GM13976 (cell line): ENCODE results near the gene TUBGCP5.

Experiments
- DNase-seq: peaks from one replicate; pipeline ENCODE4 v3.0.0; 2012; ENCODE audit warnings: low spot score
- in situ Hi-C: fragments of 300-500 bp; cut with MboI; formaldehyde crosslinking; loops from one replicate; pipeline ENCODE4 v1.12.0; 2022; ENCODE audit warnings: low sequenced_read_pairs, mixed read lengths, inconsistent platforms; ENCODE audit not compliant: unreplicated experiment
- TF ChIP-seq, protein P1 (sequence below): IDR thresholded peaks from 2 replicates; pipeline ENCODE4 v1.5.1; 2012; ENCODE audit warnings: borderline replicate concordance, mild to moderate bottlenecking; ENCODE audit not compliant: insufficient read depth; ENCODE audit errors: extremely low read depth, missing control alignments, control extremely low read depth

TUBGCP5 gene

DNA sequence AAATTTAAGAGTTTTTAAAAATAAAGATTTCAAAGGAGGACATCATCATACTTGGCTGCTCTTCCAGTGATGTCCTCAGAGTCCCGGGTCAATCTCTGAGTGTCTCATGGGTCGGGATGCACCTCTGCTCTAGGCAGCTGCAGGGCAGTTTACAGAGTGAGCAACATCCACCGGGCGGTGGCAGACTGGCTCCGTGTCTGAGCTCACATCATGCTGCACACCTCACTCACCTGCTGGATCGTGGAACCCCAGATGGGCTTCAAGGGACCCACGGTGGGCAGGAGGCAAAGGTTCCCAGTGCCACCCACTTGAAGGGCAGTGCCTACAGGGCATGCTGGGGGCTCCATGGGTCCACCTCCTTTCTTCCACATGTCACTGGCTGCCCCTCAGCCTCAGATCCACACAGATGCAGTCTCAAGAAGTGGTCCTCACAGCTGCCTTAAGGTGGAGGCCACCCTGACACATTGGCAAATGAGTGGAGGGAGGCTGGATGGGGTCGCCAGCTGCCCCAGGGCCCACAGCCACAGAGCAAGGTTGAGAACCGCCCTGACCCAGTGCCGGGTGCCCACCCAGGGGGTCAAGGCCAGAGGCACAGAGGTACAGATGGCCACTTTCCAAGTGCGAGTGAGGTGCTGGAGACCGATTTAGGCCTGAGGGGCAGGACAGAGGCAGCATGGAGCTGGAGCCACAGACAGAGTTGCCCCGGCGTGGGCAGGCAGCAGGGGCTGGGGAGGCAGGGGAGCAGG, 84.4 kb downstream of the TUBGCP5 start:
- in situ Hi-C loops = no loop called here
- DNase-seq = no peak
- TF ChIP-seq, protein P1, sequence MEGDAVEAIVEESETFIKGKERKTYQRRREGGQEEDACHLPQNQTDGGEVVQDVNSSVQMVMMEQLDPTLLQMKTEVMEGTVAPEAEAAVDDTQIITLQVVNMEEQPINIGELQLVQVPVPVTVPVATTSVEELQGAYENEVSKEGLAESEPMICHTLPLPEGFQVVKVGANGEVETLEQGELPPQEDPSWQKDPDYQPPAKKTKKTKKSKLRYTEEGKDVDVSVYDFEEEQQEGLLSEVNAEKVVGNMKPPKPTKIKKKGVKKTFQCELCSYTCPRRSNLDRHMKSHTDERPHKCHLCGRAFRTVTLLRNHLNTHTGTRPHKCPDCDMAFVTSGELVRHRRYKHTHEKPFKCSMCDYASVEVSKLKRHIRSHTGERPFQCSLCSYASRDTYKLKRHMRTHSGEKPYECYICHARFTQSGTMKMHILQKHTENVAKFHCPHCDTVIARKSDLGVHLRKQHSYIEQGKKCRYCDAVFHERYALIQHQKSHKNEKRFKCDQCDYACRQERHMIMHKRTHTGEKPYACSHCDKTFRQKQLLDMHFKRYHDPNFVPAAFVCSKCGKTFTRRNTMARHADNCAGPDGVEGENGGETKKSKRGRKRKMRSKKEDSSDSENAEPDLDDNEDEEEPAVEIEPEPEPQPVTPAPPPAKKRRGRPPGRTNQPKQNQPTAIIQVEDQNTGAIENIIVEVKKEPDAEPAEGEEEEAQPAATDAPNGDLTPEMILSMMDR = no peak

DNA sequence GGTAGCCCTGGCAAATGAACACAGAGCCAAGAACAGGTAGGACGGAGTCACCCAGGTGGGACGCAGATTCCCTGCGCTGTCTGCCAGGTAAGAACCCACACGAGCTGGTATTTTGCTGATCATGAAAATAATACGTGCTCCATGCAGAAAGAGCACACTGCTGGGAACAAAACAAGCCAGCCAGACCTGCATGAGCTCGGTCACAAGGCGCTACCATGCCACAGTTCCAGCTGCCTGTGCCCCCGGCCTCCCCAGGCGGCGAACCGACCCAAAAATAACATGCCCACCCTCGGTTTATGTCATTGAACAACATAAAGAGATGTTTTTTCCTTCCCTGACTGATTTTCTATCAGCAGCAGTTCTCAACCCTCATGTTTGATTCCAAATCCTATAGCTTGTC, 85.0 kb downstream of the TUBGCP5 start:
- DNase-seq = no peak
- TF ChIP-seq, protein P1 = no peak
- in situ Hi-C loops = no loop called here

DNA sequence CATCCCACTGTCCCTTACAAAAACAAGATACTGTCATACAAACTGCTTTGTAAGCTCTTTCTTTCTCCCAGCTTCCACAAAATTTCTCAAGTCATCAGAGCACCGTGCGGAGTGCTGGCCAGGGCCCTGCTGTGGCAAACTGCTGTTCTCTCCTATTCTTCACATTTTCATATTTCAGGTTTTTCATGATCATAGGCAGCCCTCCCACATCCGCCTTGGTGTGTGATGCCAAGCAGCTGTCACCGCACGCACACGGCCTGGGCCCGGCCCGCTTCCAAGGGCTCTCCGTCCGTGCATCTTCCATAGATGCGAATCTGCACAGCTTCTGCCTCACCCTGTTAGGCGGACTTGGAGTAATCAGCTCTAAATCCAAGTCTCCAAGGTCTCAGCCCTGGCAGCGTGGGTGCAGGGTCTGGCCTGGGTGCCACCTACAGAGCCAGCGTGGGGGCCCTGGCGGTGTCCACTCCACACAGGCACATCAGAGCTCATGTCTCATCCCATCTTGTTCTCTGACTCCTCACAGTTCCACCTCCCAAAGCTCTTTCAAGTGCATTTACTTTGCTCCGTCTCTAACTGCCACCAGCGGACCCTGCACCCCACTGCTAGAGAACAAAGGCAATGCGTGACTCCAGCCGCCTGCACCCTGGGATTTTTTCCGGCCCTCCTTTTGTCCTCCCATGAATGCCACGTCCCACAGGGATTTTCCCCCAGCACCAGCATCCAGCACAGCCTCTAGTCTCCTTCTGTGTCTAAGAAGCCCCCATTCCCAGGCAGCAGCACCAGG, 86.4 kb downstream of the TUBGCP5 start:
- DNase-seq = no peak
- in situ Hi-C loops = no loop called here
- TF ChIP-seq, protein P1 = no peak

DNA sequence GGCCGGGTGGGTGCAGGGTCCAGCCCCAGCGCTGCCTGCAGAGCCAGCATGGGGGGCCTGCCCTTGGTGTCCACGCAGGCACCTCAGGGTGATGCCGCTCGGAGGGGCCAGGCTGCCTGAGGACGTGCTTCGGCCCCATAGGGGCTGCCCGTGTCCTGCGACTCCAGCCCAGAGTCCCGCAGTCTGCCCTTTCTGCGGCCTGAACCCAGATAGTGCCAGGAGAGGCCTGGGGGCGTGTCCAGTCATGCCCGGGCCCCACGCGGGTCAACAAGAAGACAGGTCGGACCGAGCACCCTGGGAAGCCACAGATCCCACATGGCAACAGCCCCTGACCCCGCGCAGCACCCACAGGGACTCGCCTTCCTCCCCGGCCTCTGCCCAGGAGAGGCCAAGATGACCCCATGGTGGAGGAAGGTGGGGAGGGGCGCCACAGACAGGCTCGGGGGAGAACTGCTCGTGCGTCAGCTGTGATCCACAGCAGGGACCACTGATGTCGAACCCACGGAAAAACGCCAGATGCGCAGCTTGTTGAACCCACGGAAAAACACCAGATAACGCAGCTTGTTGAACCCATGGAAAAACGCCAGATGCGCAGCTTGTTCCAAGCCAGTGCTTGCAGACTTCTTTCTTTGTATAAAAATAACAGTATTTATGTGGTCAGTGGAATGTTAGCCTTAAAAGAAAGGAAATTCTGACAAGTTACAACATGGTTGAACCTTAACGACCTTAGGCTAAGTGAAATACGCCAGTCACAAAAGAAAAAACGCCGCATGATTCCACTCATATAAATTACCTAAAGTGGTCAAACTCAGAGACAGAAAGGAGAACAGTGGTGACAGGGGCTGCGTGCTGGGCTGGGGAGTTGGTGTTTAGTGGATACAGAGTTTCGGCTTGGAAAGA, 87.7 kb downstream of the TUBGCP5 start:
- TF ChIP-seq, protein P1 = no peak
- in situ Hi-C loops = no loop called here
- DNase-seq = no peak

DNA sequence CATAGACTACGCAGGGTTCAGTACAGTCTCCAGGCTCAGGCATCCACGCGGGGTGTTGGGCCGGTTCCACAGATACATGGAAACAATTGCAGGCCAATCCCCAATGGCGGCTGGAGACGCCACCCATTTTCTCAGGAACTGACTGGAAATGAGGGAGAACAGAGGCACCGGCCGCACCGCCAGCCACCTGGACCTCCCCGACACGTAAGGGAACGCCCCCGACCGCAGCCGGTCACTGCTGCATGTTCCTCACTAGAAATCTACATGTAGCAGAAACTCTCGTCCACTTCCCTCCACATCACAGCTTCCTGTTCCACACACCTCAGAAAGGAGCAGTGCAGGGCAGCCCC, 88.4 kb downstream of the TUBGCP5 start:
- TF ChIP-seq, protein P1 = no peak
- DNase-seq = no peak
- in situ Hi-C loops = no loop called here
